ENCODE data around the gene CCDC136.
A peak's percentile ranks its signal among the peaks of the same experiment; 100 is the strongest.

CCDC136 gene

GRCh38 chr7:128833148-128833945 lies 41.6 kb downstream of the CCDC136 start:
- DNase-seq, result no peak

- no peak for DNase-seq
These were observed 42.2 kb downstream of the CCDC136 start for GRCh38 chr7:128833946-128834325.

GRCh38 chr7:128835231-128835751 lies 43.5 kb downstream of the CCDC136 start:
- no peak for DNase-seq

- no peak for DNase-seq
These were observed 44.2 kb downstream of the CCDC136 start for GRCh38 chr7:128835790-128836641.

- DNase-seq, result no peak
These were observed 45.1 kb downstream of the CCDC136 start for GRCh38 chr7:128836729-128837348.

- DNase-seq, result no peak
These were observed 45.8 kb downstream of the CCDC136 start for GRCh38 chr7:128837521-128837921.

- no peak for DNase-seq
These were observed 46.5 kb downstream of the CCDC136 start for GRCh38 chr7:128838109-128838779.

- DNase-seq, result no peak
These were observed 47.4 kb downstream of the CCDC136 start for GRCh38 chr7:128838981-128839731.

- no peak for DNase-seq
These were observed 48.0 kb downstream of the CCDC136 start for GRCh38 chr7:128839751-128840177.

GRCh38 chr7:128840326-128841170 lies 48.8 kb downstream of the CCDC136 start:
- no peak for DNase-seq

GRCh38 chr7:128841171-128841690 lies 49.5 kb downstream of the CCDC136 start:
- DNase-seq, result no peak

- DNase-seq, result peak; percentile 71
These were observed 50.3 kb downstream of the CCDC136 start for GRCh38 chr7:128841921-128842673.

- DNase-seq, result no peak
These were observed 51.2 kb downstream of the CCDC136 start for GRCh38 chr7:128842674-128843641.

- no peak for DNase-seq
These were observed 52.3 kb downstream of the CCDC136 start for GRCh38 chr7:128843938-128844621.

- DNase-seq, result no peak
These were observed 53.1 kb downstream of the CCDC136 start for GRCh38 chr7:128844777-128845311.

- no peak for DNase-seq
These were observed 53.7 kb downstream of the CCDC136 start for GRCh38 chr7:128845475-128845874.

GRCh38 chr7:128845987-128846386 lies 54.2 kb downstream of the CCDC136 start:
- DNase-seq, result no peak
